NCI-H2107 treated with DMSO at 0.1 percent for 48 hours (cell line): ENCODE results near the gene IL11RA.

Experiments
- DNase-seq: peaks from one replicate; lab custom pipeline; 2025; ENCODE audit not compliant: unreplicated experiment; lab: John Stamatoyannopoulos, UW

The IL11RA gene

DNA sequence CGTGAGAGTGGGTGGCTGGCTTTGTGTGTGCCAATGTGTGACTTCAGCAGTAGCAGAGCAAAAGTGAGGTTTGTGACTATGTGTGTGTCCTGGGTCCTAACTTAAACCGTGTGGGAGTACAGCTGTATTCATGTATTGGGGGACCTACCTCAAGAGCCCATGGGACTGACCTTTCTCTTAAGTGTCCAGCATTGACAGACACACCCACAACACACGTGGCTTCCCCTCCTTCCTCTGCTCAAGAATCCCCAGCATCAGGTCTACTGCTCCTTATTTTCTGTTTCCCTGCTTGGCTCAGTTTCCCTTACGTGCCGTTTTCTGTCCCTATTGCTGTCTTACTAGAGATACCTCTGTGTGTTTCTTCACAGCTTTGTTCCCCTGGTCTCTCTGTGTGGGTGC is 616 bp downstream of the IL11RA start:
- DNase-seq: no peak

GRCh38 chr9:34653151-34654072 is 1.4 kb downstream of the IL11RA start:
- no peak for DNase-seq

- DNase-seq: no peak
These were observed 2.5 kb downstream of the IL11RA start for GRCh38 chr9:34654323-34655051.

- DNase-seq: no peak
These were observed 3.4 kb downstream of the IL11RA start for GRCh38 chr9:34655394-34655793.

- DNase-seq: no peak
These were observed 5.0 kb downstream of the IL11RA start for GRCh38 chr9:34656992-34657391.

GRCh38 chr9:34658461-34658860 is 6.5 kb downstream of the IL11RA start:
- no peak for DNase-seq

GRCh38 chr9:34659592-34660253 is 7.7 kb downstream of the IL11RA start:
- no peak for DNase-seq

- no peak for DNase-seq
These were observed 10.7 kb downstream of the IL11RA start, which contains the start of gene CCL27 for GRCh38 chr9:34662526-34663302. Gene CCL27 (minus strand): TSS chr9:34662657. CDS start chr9:34662633, 24 bp downstream.

- no peak for DNase-seq
These were observed 11.3 kb downstream of the IL11RA start for GRCh38 chr9:34663303-34663605.

- DNase-seq: no peak
These were observed 12.5 kb downstream of the IL11RA start for GRCh38 chr9:34664281-34665066.

GRCh38 chr9:34665067-34665380 is 13.0 kb downstream of the IL11RA start:
- no peak for DNase-seq

DNA sequence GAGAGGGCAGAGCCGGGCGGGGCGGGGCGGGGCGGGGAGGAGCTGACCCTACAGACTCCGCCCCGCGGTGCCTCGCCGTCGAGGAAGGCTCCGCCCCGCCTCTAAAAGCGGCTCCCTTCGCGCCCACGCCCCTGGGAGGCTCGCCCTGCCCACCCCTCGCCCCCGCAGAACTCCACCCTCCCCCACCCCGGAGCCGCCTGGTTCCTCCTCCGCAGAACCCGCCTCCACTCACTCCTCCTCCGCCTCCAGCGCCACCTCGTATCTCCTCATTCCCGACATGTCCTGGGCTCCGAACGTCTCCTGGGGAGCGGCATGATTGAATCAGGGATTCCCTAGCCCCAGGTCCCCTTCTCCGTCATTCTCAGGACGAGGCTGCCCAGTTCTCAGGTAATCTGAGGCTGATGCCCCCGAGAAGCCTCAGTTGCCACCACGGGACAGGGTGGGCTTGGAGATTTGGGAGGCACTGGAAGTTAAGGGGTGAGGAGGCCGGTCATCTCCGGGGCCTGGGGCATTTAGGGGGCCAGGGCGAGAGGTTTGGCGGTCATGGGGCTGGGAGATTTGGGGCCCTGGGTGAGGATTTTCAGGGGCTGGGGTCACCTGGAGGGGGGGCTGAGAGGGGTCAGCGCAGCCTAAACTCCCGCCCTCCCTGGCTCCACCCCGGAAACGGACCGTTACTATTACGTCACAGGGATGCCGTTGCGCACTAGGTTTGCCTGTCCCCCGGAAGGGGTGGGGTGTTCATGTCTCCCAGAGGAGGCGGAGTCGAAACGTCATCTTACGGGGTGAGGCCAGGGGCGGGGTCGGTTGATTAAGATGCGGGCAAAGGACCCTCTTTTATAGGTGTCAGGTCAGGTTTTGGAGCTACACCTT is 13.6 kb downstream of the IL11RA start:
- DNase-seq: peak; percentile 86

DNA sequence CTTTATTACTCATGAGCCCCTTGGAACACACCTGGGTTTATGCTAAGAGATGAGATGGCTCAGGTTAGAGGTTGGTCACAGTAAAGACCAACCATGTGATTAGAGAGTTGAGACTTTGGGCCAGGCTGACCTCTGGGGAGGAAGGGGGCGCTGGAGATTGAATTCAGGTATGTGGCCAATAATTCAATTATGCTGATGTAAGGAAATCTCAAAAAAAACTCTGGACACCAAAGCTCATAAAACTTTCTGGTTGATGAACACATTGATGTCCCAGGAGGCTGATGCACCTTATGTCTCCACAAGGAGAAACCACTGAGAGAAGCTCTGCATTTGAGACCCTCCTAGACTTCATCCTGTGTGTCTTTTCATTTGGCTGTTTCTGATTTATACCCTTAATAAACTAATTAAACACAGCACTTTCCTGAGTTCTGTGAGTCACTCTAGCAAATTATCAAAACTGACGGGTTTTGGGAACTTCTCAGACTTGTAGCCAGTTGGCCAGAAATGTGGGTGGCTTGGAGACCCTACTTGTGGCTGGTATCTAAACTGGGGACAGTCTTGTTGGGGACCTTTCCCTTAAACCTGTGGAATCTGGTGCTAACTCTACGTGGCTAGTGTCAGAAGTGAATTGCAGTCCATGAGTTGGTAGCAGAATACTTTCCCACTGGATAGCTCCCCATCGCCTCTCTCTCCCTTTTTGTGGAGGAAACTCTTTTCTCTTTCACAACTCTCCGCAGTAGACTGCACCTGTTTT is 18.0 kb downstream of the IL11RA start:
- DNase-seq: no peak

GRCh38 chr9:34671307-34671706 is 19.3 kb downstream of the IL11RA start:
- DNase-seq: no peak

DNA sequence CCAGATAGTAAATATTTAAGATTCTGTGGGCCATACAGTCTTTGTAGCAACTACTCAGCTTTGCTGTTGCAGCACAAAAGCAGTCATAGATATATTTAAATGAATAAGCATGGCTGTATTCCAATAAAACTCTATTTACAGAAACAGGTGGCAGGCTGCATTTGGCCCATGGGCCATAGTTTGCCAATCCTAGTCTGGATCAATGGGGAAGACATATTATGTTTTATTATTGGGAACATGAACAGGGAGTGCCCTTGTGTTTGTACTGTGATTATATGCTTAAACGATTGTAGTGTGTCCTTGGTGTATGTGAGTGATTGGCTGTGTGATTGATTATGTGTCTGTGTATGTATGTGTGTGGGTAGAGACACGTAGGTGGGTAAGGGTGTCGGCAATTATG is 22.5 kb downstream of the IL11RA start:
- no peak for DNase-seq

- peak; percentile 81 for DNase-seq
These were observed 23.2 kb downstream of the IL11RA start for GRCh38 chr9:34675048-34675714.

DNA sequence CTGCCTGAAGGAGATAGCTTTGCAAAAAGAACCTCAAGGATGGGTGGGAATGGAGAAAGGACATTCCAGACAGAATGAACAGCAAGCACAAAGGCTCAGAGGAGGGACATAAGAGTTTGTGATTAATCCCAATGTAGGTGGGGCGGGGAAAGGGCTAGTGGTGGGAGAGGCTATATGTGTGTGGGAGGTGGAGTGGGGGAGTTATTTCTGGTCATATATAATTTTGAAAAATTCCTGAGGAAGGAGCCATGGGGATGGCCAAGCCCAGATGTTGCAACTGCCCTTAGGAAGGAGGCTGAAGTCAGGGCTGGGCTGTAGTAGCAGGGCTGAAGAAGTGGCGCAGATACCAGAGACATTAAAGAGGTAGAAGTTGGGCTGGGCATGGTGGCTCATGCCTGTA is 23.9 kb downstream of the IL11RA start:
- DNase-seq: no peak

- DNase-seq: no peak
These were observed 32.2 kb downstream of the IL11RA start for GRCh38 chr9:34684145-34684544.
